Hepatocyte (in vitro differentiated cells): ENCODE results near the gene VPS50. TPM values are rescaled to one million over a fixed set of nuclear protein-coding genes. Genes with fewer than 3 reads are reported as not detected.
"Not testable (repeated sequence)": the region's sequence is repeated elsewhere in the genome, so short reads cannot be mapped to it uniquely, and the experiment has no call there.

Source experiments
- DNase-seq: peaks from one replicate; pipeline ENCODE4 v3.0.0-alpha.2; 2016; ENCODE audit warnings: low spot score
- H2AFZ ChIP-seq: fragments of 200-600 bp; sonication (generic); 2 replicates; pipeline ENCODE4 v1.6.0; 2016; ENCODE audit warnings: antibody characterized with exemption, mild to moderate bottlenecking
- H3K27ac ChIP-seq: fragments of 200-600 bp; sonication (generic); 2 replicates; pipeline ENCODE4 v1.5.1; 2016; ENCODE audit warnings: mild to moderate bottlenecking
- H3K27me3 ChIP-seq: fragments of 200-600 bp; sonication (generic); 2 replicates; pipeline ENCODE4 v1.6.1; 2016
- H3K36me3 ChIP-seq: fragments of 200-600 bp; sonication (generic); replicated peaks from 2 replicates; pipeline ENCODE4 v1.5.1; 2016; ENCODE audit warnings: low read depth; ENCODE audit not compliant: insufficient read depth
- H3K4me1 ChIP-seq: fragments of 200-600 bp; sonication (generic); 2 replicates; pipeline ENCODE4 v1.5.1; 2016; ENCODE audit warnings: mild to moderate bottlenecking, moderate library complexity; ENCODE audit not compliant: insufficient read depth
- H3K4me2 ChIP-seq: fragments of 200-600 bp; sonication (generic); 2 replicates; pipeline ENCODE4 v1.6.0; 2016
- H3K4me3 ChIP-seq: fragments of 200-600 bp; sonication (generic); 2 replicates; pipeline ENCODE4 v1.5.1; 2016; ENCODE audit warnings: mild to moderate bottlenecking
- H3K79me2 ChIP-seq: fragments of 200-600 bp; sonication (generic); 2 replicates; pipeline ENCODE4 v1.6.0; 2017; ENCODE audit warnings: mild to moderate bottlenecking
- H3K9me2 ChIP-seq: fragments of 200-600 bp; sonication (generic); replicated peaks from 2 replicates; pipeline ENCODE4 v1.6.0; 2017; ENCODE audit warnings: mild to moderate bottlenecking; ENCODE audit not compliant: insufficient read depth
- H3K9me3 ChIP-seq: fragments of 200-600 bp; sonication (generic); 2 replicates; pipeline ENCODE4 v1.5.1; 2016; ENCODE audit warnings: low read depth, mild to moderate bottlenecking
- H4K20me1 ChIP-seq: fragments of 200-600 bp; sonication (generic); 2 replicates; pipeline ENCODE4 v1.6.0; 2016; ENCODE audit warnings: mild to moderate bottlenecking; ENCODE audit not compliant: insufficient read depth, poor library complexity, severe bottlenecking
- CTCF ChIP-seq: fragments of 200-600 bp; sonication (generic); IDR thresholded peaks from 2 replicates; pipeline ENCODE4 v1.5.1; 2016; ENCODE audit warnings: antibody characterized with exemption, mild to moderate bottlenecking; ENCODE audit not compliant: poor library complexity
- EZH2 ChIP-seq: fragments of 200-600 bp; sonication (generic); IDR thresholded peaks from 2 replicates; pipeline ENCODE4 v1.6.1; 2016; ENCODE audit warnings: antibody characterized with exemption, mild to moderate bottlenecking, borderline replicate concordance
- EZH2phosphoT487 ChIP-seq: fragments of 200-600 bp; sonication (generic); IDR thresholded peaks from one replicate; pipeline ENCODE4 v1.6.1; 2018; ENCODE audit warnings: antibody characterized with exemption, mild to moderate bottlenecking, low read depth, moderate library complexity; ENCODE audit not compliant: unreplicated experiment, severe bottlenecking
- WGBS: methylation state at CpG from one replicate; pipeline ENCODE4 v1.1.6; 2016; ENCODE audit warnings: low lambda C conversion rate; ENCODE audit errors: missing lambda C conversion rate; 5-methylcytosine and 5-hydroxymethylcytosine counted together
- polyA plus RNA-seq: library from polyadenylated mRNA; unstranded; fragments of >200 nt; fragmentation: Nextera tagmentation; extraction: Ambion mirVana; gene quantifications from 2 replicates; pipeline ENCODE4 v1.2.1, GENCODE V29; 2016
- total RNA-seq: library from RNA; depleted of rRNA; stranded (reverse); fragments of >200 nt; gene quantifications from 2 replicates; pipeline ENCODE4 v1.2.3, GENCODE V29; 2014

VPS50 gene
- total and polyA plus RNA-seq, 2 experiments from 2014 or later = 10.5 to 32.5 TPM

GRCh38 chr7:93332172-93332571, 100.0 kb downstream of the VPS50 start:
- Histone ChIP-seq H2AFZ (no peak overlapping the region), H3K79me2 (no peaks in the 10 kb centered on the region), H4K20me1 (no peaks in the 10 kb centered on the region), H3K27ac (no peak overlapping the region), H3K27me3 (no peaks in the 10 kb centered on the region), H3K4me2 (no peak overlapping the region), H3K4me3 (no peak overlapping the region), H3K9me3 (no peaks in the 10 kb centered on the region), H3K4me1 (no peaks in the 10 kb centered on the region), H3K9me2 (no peaks in the 10 kb centered on the region), H3K36me3 (no peaks in the 10 kb centered on the region)
- WGBS = 83% methylated on average over 2 of the region's 2 CpGs
- DNase-seq = no peak
- TF ChIP-seq CTCF (no peak), EZH2 (no peak), EZH2phosphoT487 (no peak)

- TF ChIP-seq EZH2phosphoT487 (no peak), CTCF (no peak), EZH2 (no peak)
- Histone ChIP-seq H3K27ac (no peak overlapping the region), H3K4me1 (no peaks in the 10 kb centered on the region), H3K79me2 (no peaks in the 10 kb centered on the region), H3K36me3 (no peaks in the 10 kb centered on the region), H3K9me2 (no peaks in the 10 kb centered on the region), H3K27me3 (no peaks in the 10 kb centered on the region), H2AFZ (no peak overlapping the region), H3K9me3 (no peaks in the 10 kb centered on the region), H4K20me1 (no peaks in the 10 kb centered on the region), H3K4me3 (no peak overlapping the region), H3K4me2 (no peak overlapping the region)
- WGBS = 68% methylated on average over 2 of the region's 2 CpGs
- no peak for DNase-seq
These were observed 104.9 kb downstream of the VPS50 start for GRCh38 chr7:93337052-93337451.

DNA sequence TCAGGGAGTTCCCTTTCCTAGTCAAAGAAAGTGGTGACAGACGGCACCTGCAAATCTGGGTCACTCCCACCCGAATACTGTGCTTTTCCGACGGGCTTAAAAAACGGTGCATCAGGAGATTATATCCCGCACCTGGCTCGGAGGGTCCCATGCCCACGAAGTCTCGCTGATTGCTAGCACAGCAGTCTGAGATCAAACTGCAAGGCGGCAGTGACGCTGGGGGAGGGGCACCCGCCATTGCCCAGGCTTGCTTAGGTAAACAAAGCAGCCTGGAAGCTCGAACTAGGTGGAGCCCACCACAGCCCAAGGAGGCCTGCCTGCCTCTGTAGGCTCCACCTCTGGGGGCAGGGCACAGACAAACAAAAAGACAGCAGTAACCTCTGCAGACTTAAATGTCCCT, 110.0 kb downstream of the VPS50 start:
- H3K4me2 ChIP-seq, DNase-seq, H4K20me1 ChIP-seq, H3K79me2 ChIP-seq, H3K27me3 ChIP-seq, H3K27ac ChIP-seq, H2AFZ ChIP-seq, H3K9me3 ChIP-seq, H3K4me3 ChIP-seq, H3K9me2 ChIP-seq, H3K4me1 ChIP-seq, H3K36me3 ChIP-seq: not testable (repeated sequence)
- WGBS = 97% methylated on average over 13 of the region's 13 CpGs

- TF ChIP-seq EZH2phosphoT487 (no peak), CTCF (no peak)
- Histone ChIP-seq H3K4me3 (no peak overlapping the region), H3K36me3 (no peaks in the 10 kb centered on the region), H3K27me3 (no peaks in the 10 kb centered on the region), H3K9me3 (no peaks in the 10 kb centered on the region), H3K27ac (no peak overlapping the region), H4K20me1 (no peaks in the 10 kb centered on the region), H2AFZ (no peak overlapping the region), H3K79me2 (no peaks in the 10 kb centered on the region), H3K4me1 (no peaks in the 10 kb centered on the region), H3K9me2 (no peaks in the 10 kb centered on the region), H3K4me2 (no peak overlapping the region)
- 96% methylated on average over 2 of the region's 2 CpGs for WGBS
- DNase-seq = no peak
These were observed 118.2 kb downstream of the VPS50 start for GRCh38 chr7:93350338-93350737.
